K562 (cell line): ENCODE data around the gene ANKRD2. TPM values are rescaled to one million over a fixed set of nuclear protein-coding genes. Genes with fewer than 3 reads are reported as not detected.

Experiments used
- BCLAF1 ChIP-seq, 2 experiments: fragments of 450-650 bp in 1 of 2; IDR thresholded peaks; 2 replicates each; pipeline ENCODE4 v1.6.1; 2011 to 2017; ENCODE audit warnings: low read depth in 2 of 2, antibody characterized with exemption in 1 of 2, borderline replicate concordance in 1 of 2, low read length in 1 of 2, mild to moderate bottlenecking in 1 of 2, mixed read lengths in 1 of 2; ENCODE audit not compliant: control insufficient read depth in 1 of 2
- ELF1 ChIP-seq: fragments of 200-800 bp; sonication (Bioruptor generic); IDR thresholded peaks from 2 replicates; pipeline ENCODE4 v1.6.1; 2016; ENCODE audit warnings: missing genetic modification characterization, missing compliant biosample characterization
- HMGXB4 ChIP-seq: sonication (generic); formaldehyde crosslinking; IDR thresholded peaks from 2 replicates; pipeline ENCODE4 v1.8.1; 2023; ENCODE audit warnings: mild to moderate bottlenecking, missing genetic modification reagents
- MBD1 ChIP-seq: fragments of 250-450 bp; sonication (Bioruptor Pico); IDR thresholded peaks from 2 replicates; pipeline ENCODE4 v1.8.0; 2022; ENCODE audit warnings: inconsistent platforms
- MEIS2 ChIP-seq: fragments of 450-650 bp; IDR thresholded peaks from 2 replicates; pipeline ENCODE4 v1.6.1; 2014; ENCODE audit warnings: mild to moderate bottlenecking; ENCODE audit not compliant: partially characterized antibody
- PHF8 ChIP-seq: fragments of 200-600 bp; sonication (generic); IDR thresholded peaks from 2 replicates; pipeline ENCODE4 v1.6.1; 2012; ENCODE audit warnings: mixed run types, mild to moderate bottlenecking, inconsistent platforms, low read length, moderate library complexity, borderline replicate concordance
- POLR2G ChIP-seq: fragments of 200-400 bp; formaldehyde crosslinking; IDR thresholded peaks from 2 replicates; pipeline ENCODE4 v1.6.1; 2017; ENCODE audit warnings: low read depth, mild to moderate bottlenecking, antibody characterized with exemption, low read length, moderate library complexity
- RBBP5 ChIP-seq: fragments of 200-600 bp; sonication (generic); IDR thresholded peaks from 2 replicates; pipeline ENCODE4 v1.6.1; 2012; ENCODE audit warnings: borderline replicate concordance, mild to moderate bottlenecking, low read length, control low read depth, inconsistent platforms; ENCODE audit not compliant: insufficient read depth, poor library complexity, severe bottlenecking
- ZBTB12 ChIP-seq: fragments of 250-450 bp; sonication (Bioruptor Pico); IDR thresholded peaks from 2 replicates; pipeline ENCODE4 v1.4.0; 2020
- ZBTB17 ChIP-seq: fragments of 450-650 bp; formaldehyde crosslinking; IDR thresholded peaks from 2 replicates; pipeline ENCODE4 v1.4.0; 2020; ENCODE audit warnings: mild to moderate bottlenecking
- ZNF184 ChIP-seq: sonication (generic); formaldehyde crosslinking; IDR thresholded peaks from 2 replicates; pipeline ENCODE4 v1.5.0; 2020; ENCODE audit warnings: missing genetic modification reagents
- polyA plus RNA-seq, 8 experiments: library from polyadenylated mRNA; depleted of rRNA in 4 of 8; stranded (reverse) in 5 of 8; unstranded in 3 of 8; fragments of >200 nt; fragmentation: Nextera tagmentation in 2 of 8; fragmentation: Illumina TruSeq in 1 of 8; extraction: Ambion mirVana in 2 of 8; extraction: Trizol in 1 of 8; gene quantifications; 2 replicates each; pipeline versions ENCODE4 v1.2.1 to v1.2.3, GENCODE V29; 2011 to 2014; ENCODE audit warnings: inconsistent platforms in 1 of 8, missing spikeins in 1 of 8
- total RNA-seq, 7 experiments: library from RNA; depleted of rRNA in 6 of 7; stranded (reverse); fragments of >200 nt in 6 of 7; fragmentation: Illumina TruSeq in 2 of 7; extraction: Trizol in 2 of 7; gene quantifications; 2 replicates each; pipeline versions ENCODE4 v1.2.1 to v1.2.3, GENCODE V29; 2011 to 2021; ENCODE audit warnings: low replicate concordance in 1 of 7
- TF ChIP-seq, protein P1 (sequence below): fragments of 250-450 bp; sonication (Bioruptor Pico); IDR thresholded peaks from 2 replicates; pipeline ENCODE4 v1.4.0; 2020; ENCODE audit warnings: mild to moderate bottlenecking
- TF ChIP-seq, protein P2 (sequence below), 3 experiments: fragments of 200-800 bp in 1 of 3; sonication (Bioruptor generic) in 1 of 3; sonication (generic) in 1 of 3; formaldehyde crosslinking in 1 of 3; IDR thresholded peaks; 2 replicates each; pipeline versions ENCODE4 v1.6.1 to v1.8.0; 2016 to 2022; ENCODE audit warnings: mild to moderate bottlenecking in 2 of 3, missing compliant biosample characterization in 2 of 3, missing genetic modification characterization in 2 of 3, missing genetic modification reagents in 1 of 3
- TF ChIP-seq, protein P3 (sequence below): IDR thresholded peaks from 2 replicates; pipeline ENCODE4 v1.6.1; 2014; ENCODE audit warnings: antibody characterized with exemption

ANKRD2 gene
- total and polyA plus RNA-seq, 9 of the 15 experiments (the other 6 are each of a cell fraction or from before 2014, with no cell fraction given): not detected

GRCh38 chr10:97627731-97628130 lies 55.2 kb downstream of the ANKRD2 start (continued):
- no peak for TF ChIP-seq HMGXB4 (CRISPR knock-in tag)
- no peak for TF ChIP-seq MBD1 (CRISPR knock-in tag)
- TF ChIP-seq POLR2G: no peak
- TF ChIP-seq, protein P1, sequence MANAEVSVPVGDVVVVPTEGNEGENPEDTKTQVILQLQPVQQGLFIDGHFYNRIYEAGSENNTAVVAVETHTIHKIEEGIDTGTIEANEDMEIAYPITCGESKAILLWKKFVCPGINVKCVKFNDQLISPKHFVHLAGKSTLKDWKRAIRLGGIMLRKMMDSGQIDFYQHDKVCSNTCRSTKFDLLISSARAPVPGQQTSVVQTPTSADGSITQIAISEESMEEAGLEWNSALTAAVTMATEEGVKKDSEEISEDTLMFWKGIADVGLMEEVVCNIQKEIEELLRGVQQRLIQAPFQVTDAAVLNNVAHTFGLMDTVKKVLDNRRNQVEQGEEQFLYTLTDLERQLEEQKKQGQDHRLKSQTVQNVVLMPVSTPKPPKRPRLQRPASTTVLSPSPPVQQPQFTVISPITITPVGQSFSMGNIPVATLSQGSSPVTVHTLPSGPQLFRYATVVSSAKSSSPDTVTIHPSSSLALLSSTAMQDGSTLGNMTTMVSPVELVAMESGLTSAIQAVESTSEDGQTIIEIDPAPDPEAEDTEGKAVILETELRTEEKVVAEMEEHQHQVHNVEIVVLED (CRISPR knock-in tag): no peak
- TF ChIP-seq, protein P2, sequence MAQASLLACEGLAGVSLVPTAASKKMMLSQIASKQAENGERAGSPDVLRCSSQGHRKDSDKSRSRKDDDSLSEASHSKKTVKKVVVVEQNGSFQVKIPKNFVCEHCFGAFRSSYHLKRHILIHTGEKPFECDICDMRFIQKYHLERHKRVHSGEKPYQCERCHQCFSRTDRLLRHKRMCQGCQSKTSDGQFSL (CRISPR knock-in tag; IDR thresholded peaks at IDR 0.05): no peak
- TF ChIP-seq, protein P2 (tag; IDR thresholded peaks at IDR 0.05): 0 out of 4 replicates have a peak, but pooled peaks of 1 of the 2 experiments have one; percentile 25
- TF ChIP-seq BCLAF1 (IDR thresholded peaks at IDR 0.05; ENCODE audit: borderline replicate concordance in 1 of 2, control insufficient read depth in 1 of 2, low read depth in 2 of 2, low read length in 1 of 2): no peak
- TF ChIP-seq, protein P3, sequence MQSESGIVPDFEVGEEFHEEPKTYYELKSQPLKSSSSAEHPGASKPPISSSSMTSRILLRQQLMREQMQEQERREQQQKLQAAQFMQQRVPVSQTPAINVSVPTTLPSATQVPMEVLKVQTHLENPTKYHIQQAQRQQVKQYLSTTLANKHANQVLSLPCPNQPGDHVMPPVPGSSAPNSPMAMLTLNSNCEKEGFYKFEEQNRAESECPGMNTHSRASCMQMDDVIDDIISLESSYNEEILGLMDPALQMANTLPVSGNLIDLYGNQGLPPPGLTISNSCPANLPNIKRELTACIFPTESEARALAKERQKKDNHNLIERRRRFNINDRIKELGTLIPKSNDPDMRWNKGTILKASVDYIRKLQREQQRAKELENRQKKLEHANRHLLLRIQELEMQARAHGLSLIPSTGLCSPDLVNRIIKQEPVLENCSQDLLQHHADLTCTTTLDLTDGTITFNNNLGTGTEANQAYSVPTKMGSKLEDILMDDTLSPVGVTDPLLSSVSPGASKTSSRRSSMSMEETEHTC: no peak
- no peak for TF ChIP-seq RBBP5
- peak; percentile 49; the same call in 1 of the 2 replicates for TF ChIP-seq ZBTB12 (CRISPR knock-in tag)
- TF ChIP-seq ZNF184 (CRISPR knock-in tag): no peak
- no peak for TF ChIP-seq MEIS2
- TF ChIP-seq ZBTB17 (CRISPR knock-in tag): peak; percentile 64; the same call in 1 of the 2 replicates
- no peak for TF ChIP-seq PHF8
- TF ChIP-seq ELF1 (tag): no peak
